ENCODE results near the gene MAJIN. TPM values are rescaled to one million over a fixed set of nuclear protein-coding genes. Genes with fewer than 3 reads are reported as not detected.

Gene MAJIN
- total RNA-seq, 1 donor, result not detected

GRCh38 chr11:64900263-64900678, 71.6 kb downstream of the MAJIN start:
- Histone ChIP-seq H3K4me3 (ENCODE audit: insufficient read depth, low read length) (no peak overlapping the region), H4K20me1 (ENCODE audit: insufficient read depth, low read length) (no peaks in the 10 kb centered on the region), H3K27ac (ENCODE audit: low read depth, low read length) (no peak overlapping the region), H3K79me2 (ENCODE audit: insufficient read depth, low read length) (no peaks in the 10 kb centered on the region), H3K4me1 (ENCODE audit: insufficient read depth, low read length) (no peaks in the 10 kb centered on the region), H3K36me3 (ENCODE audit: insufficient read depth, low read length) (peaks cover 19% of the 10 kb centered on the region), H3K27me3 (ENCODE audit: insufficient read depth, low read length) (no peaks in the 10 kb centered on the region), H3K9me3 (ENCODE audit: low read depth, low read length) (no peaks in the 10 kb centered on the region), H2AFZ (ENCODE audit: low read length) (no peak overlapping the region), H3K4me2 (ENCODE audit: insufficient read depth, low read length) (no peak overlapping the region)
- peak; percentile 73 for DNase-seq (ENCODE audit: insufficient read length, low spot score, missing footprints)
- no peak for TF ChIP-seq CTCF (IDR thresholded peaks at IDR 0.05; ENCODE audit: extremely low read depth, low read depth, low read length)

GRCh38 chr11:64898541-64898940, 73.4 kb downstream of the MAJIN start:
- Histone ChIP-seq H3K79me2 (ENCODE audit: insufficient read depth, low read length) (no peaks in the 10 kb centered on the region), H2AFZ (ENCODE audit: low read length) (no peak overlapping the region), H3K36me3 (ENCODE audit: insufficient read depth, low read length) (peaks cover 23% of the 10 kb centered on the region), H4K20me1 (ENCODE audit: insufficient read depth, low read length) (no peaks in the 10 kb centered on the region), H3K9me3 (ENCODE audit: low read depth, low read length) (no peaks in the 10 kb centered on the region), H3K4me2 (ENCODE audit: insufficient read depth, low read length) (no peak overlapping the region), H3K4me1 (ENCODE audit: insufficient read depth, low read length) (no peaks in the 10 kb centered on the region), H3K27ac (ENCODE audit: low read depth, low read length) (no peak overlapping the region), H3K27me3 (ENCODE audit: insufficient read depth, low read length) (no peaks in the 10 kb centered on the region), H3K4me3 (ENCODE audit: insufficient read depth, low read length) (no peak overlapping the region)
- peak; percentile 48 for DNase-seq (ENCODE audit: insufficient read length, low spot score, missing footprints)
- no peak for TF ChIP-seq CTCF (IDR thresholded peaks at IDR 0.05; ENCODE audit: extremely low read depth, low read depth, low read length)

- H4K20me1 ChIP-seq (ENCODE audit: insufficient read depth, low read length), result no peaks in the 10 kb centered on the region
- no peaks in the 10 kb centered on the region for H3K4me1 ChIP-seq (ENCODE audit: insufficient read depth, low read length)
- no peaks in the 10 kb centered on the region for H3K27me3 ChIP-seq (ENCODE audit: insufficient read depth, low read length)
- H3K27ac ChIP-seq (ENCODE audit: low read depth, low read length), result no peak overlapping the region
- peak; percentile 92 for DNase-seq (ENCODE audit: insufficient read length, low spot score, missing footprints)
- H3K4me2 ChIP-seq (ENCODE audit: insufficient read depth, low read length), result no peak overlapping the region
- H3K9me3 ChIP-seq (ENCODE audit: low read depth, low read length), result no peaks in the 10 kb centered on the region
- H3K4me3 ChIP-seq (ENCODE audit: insufficient read depth, low read length), result no peak overlapping the region
- H3K79me2 ChIP-seq (ENCODE audit: insufficient read depth, low read length), result no peaks in the 10 kb centered on the region
- H2AFZ ChIP-seq (ENCODE audit: low read length), result no peak overlapping the region
- H3K36me3 ChIP-seq (ENCODE audit: insufficient read depth, low read length), result peaks cover 20% of the 10 kb centered on the region
- TF ChIP-seq CTCF (IDR thresholded peaks at IDR 0.05; ENCODE audit: extremely low read depth, low read depth, low read length), result no peak
These were observed 73.8 kb downstream of the MAJIN start for GRCh38 chr11:64898076-64898445.

DNA sequence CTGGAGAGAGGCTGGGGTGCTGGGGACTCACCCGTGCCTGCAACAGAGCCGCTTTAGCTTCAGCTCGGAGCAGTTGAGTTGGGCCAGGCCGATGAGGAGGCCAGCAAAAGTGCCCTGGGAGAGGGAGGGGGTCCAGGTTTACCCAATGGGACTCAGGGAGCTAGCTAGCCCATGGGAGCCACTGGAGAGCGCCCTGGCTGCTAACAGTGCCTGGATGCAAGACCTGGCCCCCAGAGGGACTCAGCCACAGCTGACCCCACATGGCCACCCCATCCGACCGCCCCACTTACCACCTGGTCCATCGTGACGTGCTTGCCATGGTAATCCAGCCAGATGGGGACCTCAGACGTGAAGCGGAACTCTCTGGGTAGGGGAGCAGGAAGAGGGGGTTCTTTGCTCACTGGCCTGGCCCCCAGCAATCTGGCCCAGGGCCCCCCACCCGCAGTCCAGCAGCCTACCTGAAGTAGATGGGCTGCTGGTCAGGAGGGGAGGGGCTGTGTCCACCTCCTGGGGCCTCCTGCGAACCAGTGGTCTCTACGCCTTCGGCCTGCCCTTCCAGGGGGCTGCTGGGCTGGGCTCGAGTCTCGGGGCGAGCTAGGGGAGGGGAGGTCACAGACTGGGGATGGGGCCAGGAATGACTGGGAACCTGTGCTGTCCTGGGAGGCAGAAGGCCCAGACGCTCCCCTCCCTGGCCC, 74.4 kb downstream of the MAJIN start:
- Histone ChIP-seq H3K27me3 (ENCODE audit: insufficient read depth, low read length) (no peaks in the 10 kb centered on the region), H3K36me3 (ENCODE audit: insufficient read depth, low read length) (peaks cover 19% of the 10 kb centered on the region), H2AFZ (ENCODE audit: low read length) (no peak overlapping the region), H3K4me2 (ENCODE audit: insufficient read depth, low read length) (no peak overlapping the region), H3K79me2 (ENCODE audit: insufficient read depth, low read length) (no peaks in the 10 kb centered on the region), H4K20me1 (ENCODE audit: insufficient read depth, low read length) (no peaks in the 10 kb centered on the region), H3K4me1 (ENCODE audit: insufficient read depth, low read length) (no peaks in the 10 kb centered on the region), H3K4me3 (ENCODE audit: insufficient read depth, low read length) (no peak overlapping the region), H3K9me3 (ENCODE audit: low read depth, low read length) (no peaks in the 10 kb centered on the region), H3K27ac (ENCODE audit: low read depth, low read length) (no peak overlapping the region)
- peak; percentile 80 for DNase-seq (ENCODE audit: insufficient read length, low spot score, missing footprints)
- no peak for TF ChIP-seq CTCF (IDR thresholded peaks at IDR 0.05; ENCODE audit: extremely low read depth, low read depth, low read length)

Data from osteoblast (primary cell).